Measurements from ENCODE around the gene LIME1.
A peak's percentile ranks its signal among the peaks of the same experiment; 100 is the strongest.

LIME1 gene

DNA sequence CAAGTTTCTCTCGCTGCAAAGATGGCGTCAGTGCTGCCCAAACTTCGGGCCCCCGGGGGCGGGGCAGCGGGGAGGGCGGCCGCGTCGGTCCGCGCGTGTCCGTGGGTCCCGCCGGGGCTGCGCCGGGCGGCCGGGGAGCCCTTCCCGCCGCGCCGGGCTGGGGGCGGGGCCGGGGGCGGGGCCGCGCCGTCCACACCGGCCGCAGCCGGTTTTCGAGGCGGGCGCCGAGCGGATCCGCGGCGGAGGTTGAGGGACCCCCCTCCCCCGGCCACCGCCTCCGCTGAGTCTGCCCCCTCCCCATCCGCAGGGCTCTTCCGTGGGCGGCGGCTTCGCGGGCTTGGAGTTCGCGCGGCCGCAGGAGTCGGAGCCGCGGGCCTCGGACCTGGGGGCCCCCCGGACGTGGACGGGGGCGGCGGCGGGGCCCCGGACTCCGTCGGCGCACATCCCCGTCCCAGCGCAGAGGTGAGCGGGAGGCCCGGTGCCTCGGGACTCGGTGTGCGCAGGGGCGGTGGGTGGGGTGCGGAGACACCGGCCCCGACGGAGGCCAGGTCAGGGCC, 3.7 kb downstream of the LIME1 start:
- Histone ChIP-seq H3K27ac (peak overlapping the region; percentile 78), H3K9me3 (ENCODE audit: severe bottlenecking) (no peaks in the 10 kb centered on the region), H3K27me3 (ENCODE audit: insufficient read depth, low read depth, severe bottlenecking) (no peaks in the 10 kb centered on the region), H3K4me3 (ENCODE audit: low read depth, low read length) (peak overlapping the region; percentile 69), H3K36me3 (peaks cover 26% of the 10 kb centered on the region)
- no peak for DNase-seq
- TF ChIP-seq, protein P1, sequence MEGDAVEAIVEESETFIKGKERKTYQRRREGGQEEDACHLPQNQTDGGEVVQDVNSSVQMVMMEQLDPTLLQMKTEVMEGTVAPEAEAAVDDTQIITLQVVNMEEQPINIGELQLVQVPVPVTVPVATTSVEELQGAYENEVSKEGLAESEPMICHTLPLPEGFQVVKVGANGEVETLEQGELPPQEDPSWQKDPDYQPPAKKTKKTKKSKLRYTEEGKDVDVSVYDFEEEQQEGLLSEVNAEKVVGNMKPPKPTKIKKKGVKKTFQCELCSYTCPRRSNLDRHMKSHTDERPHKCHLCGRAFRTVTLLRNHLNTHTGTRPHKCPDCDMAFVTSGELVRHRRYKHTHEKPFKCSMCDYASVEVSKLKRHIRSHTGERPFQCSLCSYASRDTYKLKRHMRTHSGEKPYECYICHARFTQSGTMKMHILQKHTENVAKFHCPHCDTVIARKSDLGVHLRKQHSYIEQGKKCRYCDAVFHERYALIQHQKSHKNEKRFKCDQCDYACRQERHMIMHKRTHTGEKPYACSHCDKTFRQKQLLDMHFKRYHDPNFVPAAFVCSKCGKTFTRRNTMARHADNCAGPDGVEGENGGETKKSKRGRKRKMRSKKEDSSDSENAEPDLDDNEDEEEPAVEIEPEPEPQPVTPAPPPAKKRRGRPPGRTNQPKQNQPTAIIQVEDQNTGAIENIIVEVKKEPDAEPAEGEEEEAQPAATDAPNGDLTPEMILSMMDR (IDR thresholded peaks at IDR 0.05; ENCODE audit: low read depth, low read length): no peak

DNA sequence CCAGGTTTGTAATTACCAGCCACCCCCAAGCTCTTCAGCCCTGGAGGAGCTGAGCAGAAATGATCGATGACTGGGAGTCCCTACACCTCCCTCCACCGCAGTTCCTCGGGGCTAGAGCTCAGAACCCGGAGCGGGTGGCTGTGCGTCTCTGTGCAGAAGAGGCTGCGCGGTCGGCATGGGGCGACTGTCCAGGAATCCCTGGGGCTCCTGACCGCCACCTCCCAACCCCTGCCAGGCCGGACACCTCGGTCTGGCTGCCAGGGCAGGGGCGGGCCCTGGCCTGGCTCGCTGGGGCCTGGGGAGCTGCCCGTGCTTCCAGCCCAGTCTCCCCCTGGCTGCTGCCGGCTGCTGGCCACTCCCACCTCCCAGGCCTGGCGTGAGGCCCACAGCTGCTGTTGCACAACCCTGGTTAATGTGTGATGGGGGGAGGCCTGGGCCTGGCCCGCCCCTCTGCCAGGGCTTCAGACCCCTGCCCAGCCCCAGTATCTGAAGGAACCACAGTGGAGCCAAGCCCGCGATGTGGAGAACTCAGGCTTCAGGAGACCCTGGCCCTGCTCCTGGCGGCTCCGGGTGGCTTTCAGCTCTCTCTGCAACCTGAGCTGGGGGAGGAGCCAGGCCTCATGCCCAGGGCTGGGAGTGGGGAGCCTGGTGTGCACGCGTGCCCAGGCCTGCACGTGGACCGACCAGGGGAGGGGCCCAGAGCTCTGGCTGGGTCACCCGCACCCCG, 4.3 kb downstream of the LIME1 start:
- DNase-seq: peak; percentile 53
- TF ChIP-seq, protein P1 (IDR thresholded peaks at IDR 0.05; ENCODE audit: low read depth, low read length): no peak
- Histone ChIP-seq H3K27ac (peak overlapping the region; percentile 78), H3K4me3 (ENCODE audit: low read depth, low read length) (peak overlapping the region; percentile 69), H3K36me3 (peaks cover 20% of the 10 kb centered on the region), H3K9me3 (ENCODE audit: severe bottlenecking) (no peaks in the 10 kb centered on the region), H3K27me3 (ENCODE audit: insufficient read depth, low read depth, severe bottlenecking) (no peaks in the 10 kb centered on the region)

DNA sequence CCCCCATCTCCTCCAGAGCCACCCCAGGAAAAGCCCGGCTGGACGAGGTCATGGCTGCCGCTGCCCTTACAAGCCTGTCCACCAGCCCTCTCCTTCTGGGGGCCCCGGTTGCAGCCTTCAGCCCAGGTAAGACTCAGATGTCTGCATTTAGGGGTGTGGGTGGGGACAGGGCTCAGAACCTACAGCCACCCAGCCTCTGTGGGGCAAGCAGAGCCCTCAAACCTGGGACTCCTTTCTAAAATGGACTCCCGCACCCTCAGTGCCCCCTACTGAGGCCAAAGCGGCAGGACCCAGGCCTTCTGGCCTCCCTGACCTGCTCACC, 4.9 kb downstream of the LIME1 start:
- TF ChIP-seq, protein P1 (IDR thresholded peaks at IDR 0.05; ENCODE audit: low read depth, low read length): no peak
- Histone ChIP-seq H3K27me3 (ENCODE audit: insufficient read depth, low read depth, severe bottlenecking) (no peaks in the 10 kb centered on the region), H3K4me3 (ENCODE audit: low read depth, low read length) (peak overlapping the region; percentile 69), H3K36me3 (peaks cover 15% of the 10 kb centered on the region), H3K9me3 (ENCODE audit: severe bottlenecking) (no peaks in the 10 kb centered on the region), H3K27ac (peak overlapping the region; percentile 78)
- DNase-seq: no peak

DNA sequence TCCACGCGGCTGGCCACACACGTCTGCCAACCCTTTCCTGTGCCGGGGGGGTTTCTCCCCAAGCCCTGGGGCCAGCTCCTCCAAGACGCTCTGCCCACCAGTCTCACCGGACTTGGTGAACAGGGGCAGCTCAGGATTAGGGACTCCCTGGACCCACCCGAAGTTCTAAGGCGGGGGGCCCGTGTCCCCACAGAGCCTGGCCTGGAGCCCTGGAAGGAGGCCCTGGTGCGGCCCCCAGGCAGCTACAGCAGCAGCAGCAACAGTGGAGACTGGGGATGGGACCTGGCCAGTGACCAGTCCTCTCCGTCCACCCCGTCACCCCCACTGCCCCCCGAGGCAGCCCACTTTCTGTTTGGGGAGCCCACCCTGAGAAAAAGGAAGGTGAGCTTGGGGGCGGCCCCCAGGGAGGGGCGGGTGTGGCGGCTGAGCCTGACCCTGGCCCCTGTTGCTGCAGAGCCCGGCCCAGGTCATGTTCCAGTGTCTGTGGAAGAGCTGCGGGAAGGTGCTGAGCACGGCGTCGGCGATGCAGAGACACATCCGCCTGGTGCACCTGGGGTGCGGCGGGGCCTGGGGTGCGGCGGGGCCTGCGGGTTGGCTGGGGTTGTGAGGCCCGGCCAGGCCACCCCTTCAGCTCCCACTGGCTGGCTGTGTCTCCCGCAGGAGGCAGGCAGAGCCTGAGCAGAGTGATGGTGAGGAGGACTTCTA, 5.4 kb downstream of the LIME1 start:
- no peak for DNase-seq
- no peaks in the 10 kb centered on the region for H3K27me3 ChIP-seq (ENCODE audit: insufficient read depth, low read depth, severe bottlenecking)
- H3K4me3 ChIP-seq (ENCODE audit: low read depth, low read length): no peak overlapping the region
- H3K36me3 ChIP-seq: peaks cover 10% of the 10 kb centered on the region
- no peaks in the 10 kb centered on the region for H3K9me3 ChIP-seq (ENCODE audit: severe bottlenecking)
- TF ChIP-seq, protein P1 (IDR thresholded peaks at IDR 0.05; ENCODE audit: low read depth, low read length): no peak
- peak overlapping the region; percentile 78 for H3K27ac ChIP-seq

DNA sequence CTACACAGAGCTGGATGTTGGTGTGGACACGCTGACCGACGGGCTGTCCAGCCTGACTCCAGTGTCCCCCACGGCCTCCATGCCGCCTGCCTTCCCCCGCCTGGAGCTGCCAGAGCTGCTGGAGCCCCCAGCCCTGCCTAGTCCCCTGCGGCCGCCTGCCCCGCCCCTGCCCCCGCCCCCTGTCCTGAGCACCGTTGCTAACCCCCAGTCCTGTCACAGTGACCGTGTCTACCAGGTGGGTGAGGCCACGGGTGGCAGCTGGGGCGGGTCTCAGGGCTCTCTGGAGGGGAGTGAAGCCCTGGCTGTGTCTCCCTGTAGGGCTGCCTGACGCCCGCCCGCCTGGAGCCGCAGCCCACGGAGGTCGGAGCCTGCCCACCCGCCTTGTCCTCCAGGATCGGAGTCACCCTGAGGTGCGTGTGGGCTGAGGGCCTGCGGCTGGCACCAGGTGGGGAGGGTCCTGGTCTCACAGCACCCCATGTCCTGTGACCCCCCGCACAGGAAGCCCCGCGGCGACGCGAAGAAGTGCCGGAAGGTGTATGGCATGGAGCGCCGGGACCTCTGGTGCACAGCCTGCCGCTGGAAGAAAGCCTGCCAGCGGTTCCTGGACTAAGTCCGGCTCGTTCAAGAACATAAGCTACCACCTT, 6.0 kb downstream of the LIME1 start:
- no peak overlapping the region for H3K27ac ChIP-seq
- peaks cover 7% of the 10 kb centered on the region for H3K36me3 ChIP-seq
- H3K27me3 ChIP-seq (ENCODE audit: insufficient read depth, low read depth, severe bottlenecking): no peaks in the 10 kb centered on the region
- DNase-seq: no peak
- TF ChIP-seq, protein P1 (IDR thresholded peaks at IDR 0.05; ENCODE audit: low read depth, low read length): no peak
- no peak overlapping the region for H3K4me3 ChIP-seq (ENCODE audit: low read depth, low read length)
- no peaks in the 10 kb centered on the region for H3K9me3 ChIP-seq (ENCODE audit: severe bottlenecking)
